CD14-positive monocyte (primary cell): ENCODE results near the gene MRPS23. TPM values are rescaled to one million over a fixed set of nuclear protein-coding genes. Genes with fewer than 3 reads are reported as not detected.

Experiments used
- DNase-seq, 3 donors: peaks; one replicate each; pipeline ENCODE4 v3.0.0-alpha.2; 2011 to 2022
- H2AFZ ChIP-seq: 2 replicates; pipeline ENCODE4 v1.6.0; 2012; ENCODE audit warnings: mild to moderate bottlenecking, low read depth, low read length, inconsistent platforms; ENCODE audit not compliant: insufficient read depth, poor library complexity, severe bottlenecking
- H3K27ac ChIP-seq, 2 donors: 1 replicate in 1 of 2; 2 replicates in 1 of 2; pipeline ENCODE4 v1.5.1; 2012 to 2013; ENCODE audit warnings: low read length in 2 of 2, control low read depth in 1 of 2, inconsistent platforms in 1 of 2, low read depth in 1 of 2, mild to moderate bottlenecking in 1 of 2
- H3K27me3 ChIP-seq, 2 donors: one replicate each; pipeline versions ENCODE4 v1.6.0 to v1.6.1; 2011 to 2013; ENCODE audit warnings: low read length in 2 of 2; ENCODE audit not compliant: control insufficient read depth in 2 of 2, insufficient read depth in 2 of 2
- H3K36me3 ChIP-seq, 2 donors: replicated peaks in 1 of 2; 1 replicate in 1 of 2; 2 replicates in 1 of 2; pipeline versions ENCODE4 v1.5.1 to v1.6.1; 2012 to 2013; ENCODE audit warnings: low read length in 2 of 2, control low read depth in 1 of 2, inconsistent platforms in 1 of 2, mild to moderate bottlenecking in 1 of 2; ENCODE audit not compliant: insufficient read depth in 2 of 2, control insufficient read depth in 1 of 2
- H3K4me1 ChIP-seq, 2 donors: 1 replicate in 1 of 2; 2 replicates in 1 of 2; pipeline versions ENCODE4 v1.5.1 to v1.6.1; 2012 to 2013; ENCODE audit warnings: low read length in 2 of 2, control low read depth in 1 of 2, inconsistent platforms in 1 of 2, mild to moderate bottlenecking in 1 of 2, moderate library complexity in 1 of 2; ENCODE audit not compliant: insufficient read depth in 2 of 2, control insufficient read depth in 1 of 2
- H3K4me2 ChIP-seq: replicated peaks from 2 replicates; pipeline ENCODE3; 2012; ENCODE audit warnings: low read length, moderate library complexity, mild to moderate bottlenecking; ENCODE audit not compliant: poor library complexity, severe bottlenecking; ENCODE audit errors: extremely low read depth
- H3K4me3 ChIP-seq, 3 experiments: fragments of 200-600 bp in 1 of 3; sonication (generic) in 1 of 3; replicated peaks in 1 of 3; 1 replicate in 2 of 3; 2 replicates in 1 of 3; pipeline ENCODE4 v1.5.1; 2011 to 2013; ENCODE audit warnings: low read length in 3 of 3, mild to moderate bottlenecking in 3 of 3, control low read depth in 2 of 3, low read depth in 2 of 3, inconsistent platforms in 1 of 3, moderate library complexity in 1 of 3
- H3K79me2 ChIP-seq: 2 replicates; pipeline ENCODE4 v1.6.0; 2012; ENCODE audit warnings: mild to moderate bottlenecking, control low read depth, inconsistent platforms, low read length, moderate library complexity; ENCODE audit not compliant: insufficient read depth
- H3K9ac ChIP-seq: 2 replicates; pipeline ENCODE4 v1.6.0; 2017; ENCODE audit warnings: low read length, mild to moderate bottlenecking; ENCODE audit not compliant: insufficient read depth, poor library complexity, severe bottlenecking
- H3K9me3 ChIP-seq, 2 donors: replicated peaks in 1 of 2; 1 replicate in 1 of 2; 2 replicates in 1 of 2; pipeline versions ENCODE4 v1.5.1 to v1.6.1; 2012 to 2013; ENCODE audit warnings: low read length in 2 of 2, control low read depth in 1 of 2; ENCODE audit not compliant: control insufficient read depth in 1 of 2, insufficient read depth in 1 of 2
- H4K20me1 ChIP-seq: 2 replicates; pipeline ENCODE4 v1.6.0; 2012; ENCODE audit warnings: mild to moderate bottlenecking, low read length, control low read depth, moderate library complexity; ENCODE audit not compliant: insufficient read depth
- H3K27ac Mint-ChIP-seq, 7 donors: one replicate each; pipeline ENCODE4 v1.8.0; 2020; ENCODE audit warnings: mild to moderate bottlenecking in 7 of 7, mixed read lengths in 7 of 7, moderate library complexity in 6 of 7, inconsistent platforms in 2 of 7
- H3K27me3 Mint-ChIP-seq, 3 donors: one replicate each; pipeline ENCODE4 v1.8.0; 2021 to 2022; ENCODE audit warnings: low read depth in 3 of 3, mild to moderate bottlenecking in 3 of 3, mixed read lengths in 3 of 3, moderate library complexity in 3 of 3, inconsistent platforms in 1 of 3
- H3K36me3 Mint-ChIP-seq, 2 donors: one replicate each; pipeline ENCODE4 v1.8.0; 2020; ENCODE audit warnings: mixed read lengths in 2 of 2, inconsistent platforms in 1 of 2, mild to moderate bottlenecking in 1 of 2
- H3K4me1 Mint-ChIP-seq: one replicate; pipeline ENCODE4 v1.8.0; 2020; ENCODE audit warnings: mild to moderate bottlenecking, mixed read lengths
- H3K4me3 Mint-ChIP-seq, 2 donors: one replicate each; pipeline ENCODE4 v1.8.0; 2020; ENCODE audit warnings: mild to moderate bottlenecking in 2 of 2, mixed read lengths in 2 of 2, moderate library complexity in 1 of 2
- H3K9me3 Mint-ChIP-seq, 7 donors: one replicate each; pipeline ENCODE4 v1.8.0; 2020 to 2022; ENCODE audit warnings: mixed read lengths in 7 of 7, mild to moderate bottlenecking in 6 of 7, moderate library complexity in 6 of 7, inconsistent platforms in 2 of 7
- WGBS: methylation state at CpG from one replicate; pipeline ENCODE4 v1.1.5; 2013; ENCODE audit warnings: missing lambda C conversion rate; ENCODE audit not compliant: insufficient coverage; 5-methylcytosine and 5-hydroxymethylcytosine counted together
- intact Hi-C, 2 donors: fragments of 100-400 bp; cut with micrococcal nuclease; formaldehyde crosslinking; loops; one replicate each; pipeline versions ENCODE4 v1.15.0 to v1.15.1; 2023
- polyA plus RNA-seq, 3 donors: library from polyadenylated mRNA; depleted of rRNA in 1 of 3; unstranded in 2 of 3; stranded (reverse) in 1 of 3; fragments of 300-500 nt in 2 of 3; fragments of >200 nt in 1 of 3; fragmentation: Illumina TruSeq in 2 of 3; gene quantifications; 1 replicate in 2 of 3; 2 replicates in 1 of 3; pipeline ENCODE4 v1.2.3, GENCODE V29; 2012 to 2021
- TF ChIP-seq, protein P1 (sequence below): fragments of 200-600 bp; IDR thresholded peaks from one replicate; pipeline ENCODE4 v1.8.0; 2022; ENCODE audit warnings: antibody characterized with exemption, mild to moderate bottlenecking

The MRPS23 gene
- polyA plus RNA-seq, 3 donors = 14.5 to 40.6 (median 32.7) TPM

DNA sequence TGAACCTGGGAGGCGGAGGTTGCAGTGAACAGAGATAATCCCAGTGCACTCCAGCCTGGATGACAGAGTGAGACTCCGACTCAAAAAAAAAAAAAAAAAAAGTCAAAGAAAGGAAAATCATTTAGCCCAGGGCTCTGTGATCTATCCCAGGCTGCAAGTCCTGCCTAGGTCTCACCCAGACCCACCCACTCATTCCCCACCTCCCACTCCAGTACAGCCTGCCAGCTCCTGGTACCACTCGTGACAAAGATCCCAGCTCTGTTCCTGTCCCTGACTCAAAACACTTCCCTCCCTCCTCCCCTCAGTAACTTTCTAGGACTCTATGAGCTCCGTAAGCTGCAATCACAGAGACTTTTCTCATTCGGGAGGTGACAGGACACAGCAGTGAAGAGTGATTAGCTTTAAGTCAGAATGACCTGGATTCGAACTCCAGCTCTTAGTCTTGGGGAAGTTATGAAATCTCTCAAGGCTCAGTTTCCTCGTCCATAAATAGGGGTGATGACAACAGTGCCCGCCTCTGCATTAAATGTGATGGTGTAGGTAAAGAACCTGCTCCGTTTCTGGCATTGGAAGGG, 28.0 kb upstream of the MRPS23 start:
- Histone ChIP-seq H3K9me3 (no peaks in the 10 kb centered on the region), H2AFZ (no peak overlapping the region), H3K4me2 (no peak overlapping the region), H3K27ac (no peak overlapping the region), H4K20me1 (peaks cover 11% of the 10 kb centered on the region), H3K4me1 (peaks cover 26 to 36% of the 10 kb centered on the region in 2 donors), H3K79me2 (no peaks in the 10 kb centered on the region), H3K4me3 (no peak overlapping the region), H3K36me3 (peaks cover 12 to 39% of the 10 kb centered on the region in 2 donors), H3K9ac (no peak overlapping the region), H3K27me3 (no peaks in the 10 kb centered on the region)
- peaks cover 0 to 3% (median 0%) of the 10 kb centered on the region in 7 donors for H3K9me3 Mint-ChIP-seq
- DNase-seq = no peak
- H3K36me3 Mint-ChIP-seq = peaks cover 39 to 73% of the 10 kb centered on the region in 2 donors
- 37% methylated on average over 3 of the region's 9 CpGs for WGBS
- H3K27me3 Mint-ChIP-seq = peaks cover 3 to 11% (median 10%) of the 10 kb centered on the region in 3 donors
- H3K4me1 Mint-ChIP-seq = peaks cover 42% of the 10 kb centered on the region
- no peak overlapping the region for H3K4me3 Mint-ChIP-seq
- TF ChIP-seq, protein P1, sequence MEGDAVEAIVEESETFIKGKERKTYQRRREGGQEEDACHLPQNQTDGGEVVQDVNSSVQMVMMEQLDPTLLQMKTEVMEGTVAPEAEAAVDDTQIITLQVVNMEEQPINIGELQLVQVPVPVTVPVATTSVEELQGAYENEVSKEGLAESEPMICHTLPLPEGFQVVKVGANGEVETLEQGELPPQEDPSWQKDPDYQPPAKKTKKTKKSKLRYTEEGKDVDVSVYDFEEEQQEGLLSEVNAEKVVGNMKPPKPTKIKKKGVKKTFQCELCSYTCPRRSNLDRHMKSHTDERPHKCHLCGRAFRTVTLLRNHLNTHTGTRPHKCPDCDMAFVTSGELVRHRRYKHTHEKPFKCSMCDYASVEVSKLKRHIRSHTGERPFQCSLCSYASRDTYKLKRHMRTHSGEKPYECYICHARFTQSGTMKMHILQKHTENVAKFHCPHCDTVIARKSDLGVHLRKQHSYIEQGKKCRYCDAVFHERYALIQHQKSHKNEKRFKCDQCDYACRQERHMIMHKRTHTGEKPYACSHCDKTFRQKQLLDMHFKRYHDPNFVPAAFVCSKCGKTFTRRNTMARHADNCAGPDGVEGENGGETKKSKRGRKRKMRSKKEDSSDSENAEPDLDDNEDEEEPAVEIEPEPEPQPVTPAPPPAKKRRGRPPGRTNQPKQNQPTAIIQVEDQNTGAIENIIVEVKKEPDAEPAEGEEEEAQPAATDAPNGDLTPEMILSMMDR = no peak
- intact Hi-C loops = no loop called here
- H3K27ac Mint-ChIP-seq = no peak overlapping the region

DNA sequence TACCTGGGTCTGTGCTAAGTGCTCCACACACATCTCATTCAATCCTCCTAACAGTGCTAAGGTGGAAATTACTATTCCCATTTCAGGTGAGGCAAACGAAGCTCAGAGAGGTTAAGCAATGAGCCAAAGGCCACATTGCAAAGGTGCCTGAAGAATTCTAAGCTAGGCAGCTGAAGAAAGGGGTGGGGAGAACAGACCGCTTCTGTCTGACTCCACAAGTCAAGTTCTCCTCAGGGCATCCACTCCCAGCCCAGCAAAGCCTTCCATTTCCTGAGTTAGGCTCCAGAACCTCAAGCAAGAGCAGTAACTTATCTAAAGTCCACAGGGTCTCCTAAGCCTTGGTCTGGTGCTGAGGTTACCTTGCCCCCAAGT, 27.0 kb upstream of the MRPS23 start:
- H4K20me1 ChIP-seq = peaks cover 17% of the 10 kb centered on the region
- intact Hi-C loops = no loop called here
- no peaks in the 10 kb centered on the region for H3K79me2 ChIP-seq
- H3K9me3 ChIP-seq = no peaks in the 10 kb centered on the region
- peaks cover 35 to 46% of the 10 kb centered on the region in 2 donors for H3K4me1 ChIP-seq
- H3K4me3 ChIP-seq = no peak overlapping the region
- Mint-ChIP-seq H3K4me3 (no peak overlapping the region), H3K27me3 (peaks cover 3 to 11% (median 11%) of the 10 kb centered on the region in 3 donors), H3K36me3 (peaks cover 38 to 69% of the 10 kb centered on the region in 2 donors), H3K4me1 (peaks cover 51% of the 10 kb centered on the region), H3K9me3 (peaks cover 0 to 3% (median 0%) of the 10 kb centered on the region in 7 donors), H3K27ac (no peak overlapping the region)
- no peak overlapping the region for H3K27ac ChIP-seq
- no peaks in the 10 kb centered on the region for H3K27me3 ChIP-seq
- TF ChIP-seq, protein P1 = no peak
- H3K9ac ChIP-seq = no peak overlapping the region
- 100% methylated on average over 1 of the region's 2 CpGs for WGBS
- DNase-seq = no peak
- H2AFZ ChIP-seq = no peak overlapping the region
- peaks cover 12 to 43% of the 10 kb centered on the region in 2 donors for H3K36me3 ChIP-seq
- H3K4me2 ChIP-seq = no peak overlapping the region
